Embryonic facial prominence (tissue), 1 donor: ENCODE data around the gene FRAT1.

Experiments
- DNase-seq: peaks from one replicate; pipeline ENCODE4 v3.0.0-alpha.2; 2016; ENCODE audit errors: extremely low spot score

FRAT1 gene

DNA sequence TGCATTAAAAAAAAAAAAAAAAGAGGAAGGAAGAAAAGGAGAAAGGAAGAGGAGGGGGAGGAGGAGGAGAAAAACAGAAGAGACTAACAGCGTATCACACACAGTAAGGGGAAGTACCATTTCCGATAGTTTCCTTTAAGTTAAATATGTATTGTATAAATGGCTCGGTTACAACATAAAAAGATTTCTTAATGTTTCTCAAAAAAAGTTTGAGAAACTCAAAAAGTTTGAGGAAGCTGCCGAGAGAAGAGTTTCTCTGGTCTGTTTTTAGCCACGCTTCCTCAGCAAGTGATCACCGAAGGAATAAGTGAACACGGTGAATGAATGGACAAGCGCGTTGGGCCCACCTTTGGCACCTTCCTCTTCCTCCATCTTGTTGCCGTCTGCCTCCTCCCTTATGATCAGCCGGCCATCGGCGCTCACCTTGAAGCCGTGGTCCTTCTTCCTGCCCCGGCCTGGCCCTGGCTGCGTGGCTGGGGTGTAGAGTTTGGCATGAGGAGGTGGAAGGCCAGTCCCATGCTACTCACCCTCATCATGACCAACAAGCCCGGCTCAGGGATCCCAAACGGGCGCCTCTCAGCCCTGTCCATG lies 46.8 kb downstream of the FRAT1 start:
- no peak for DNase-seq

DNA sequence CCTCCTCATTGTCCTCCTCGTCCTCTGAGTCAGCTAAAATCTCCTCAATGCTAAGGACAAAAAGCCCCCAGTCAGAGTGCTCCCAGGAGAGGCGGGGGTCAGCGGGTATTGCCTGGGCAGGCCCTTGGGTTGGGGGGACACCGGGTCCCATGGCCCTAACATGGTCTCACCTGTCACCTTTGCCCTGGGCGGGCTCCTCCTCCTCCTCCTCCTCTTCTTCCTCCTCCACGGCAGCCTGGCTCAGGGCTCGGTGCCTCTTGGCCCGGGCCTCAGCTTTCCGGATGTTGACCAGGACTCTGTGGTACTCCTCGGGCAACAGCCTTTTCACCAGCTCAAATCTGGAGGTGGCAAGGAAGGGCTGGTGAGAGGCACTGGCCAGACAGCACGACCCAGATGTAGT lies 47.5 kb downstream of the FRAT1 start:
- DNase-seq, result no peak

DNA sequence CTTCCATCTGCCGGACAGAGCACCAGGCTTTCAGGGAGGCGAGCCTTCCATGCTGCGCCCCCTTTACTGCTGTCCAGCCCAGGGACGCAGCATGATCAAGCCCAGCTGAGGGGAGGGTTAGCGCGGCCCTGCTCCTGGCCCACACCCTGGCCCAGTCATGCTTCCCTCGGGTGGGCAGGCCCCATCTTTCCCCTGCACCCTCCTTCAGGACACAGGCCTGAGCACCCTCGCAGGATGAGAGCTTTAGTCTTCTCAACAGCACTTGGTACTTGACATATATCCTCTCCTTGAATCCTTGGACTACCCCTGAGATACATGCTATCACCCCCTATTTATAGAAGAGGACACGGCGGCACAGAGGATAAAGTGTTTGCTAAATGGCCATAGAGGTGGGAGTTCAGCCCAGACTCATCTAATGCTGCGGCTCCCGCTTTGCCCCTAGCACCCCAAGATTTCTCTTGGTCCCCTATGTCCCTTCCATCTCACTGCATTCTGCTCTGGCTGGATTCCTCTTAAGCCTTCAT lies 48.1 kb downstream of the FRAT1 start:
- DNase-seq, result no peak
